Adrenal gland (tissue), 19 donors: ENCODE measurements around the gene SARM1. TPM values are rescaled to one million over a fixed set of nuclear protein-coding genes. Genes with fewer than 3 reads are reported as not detected.

Experiments
- DNase-seq, 7 donors: peaks; one replicate each; pipeline ENCODE4 v3.0.0-alpha.2; 2019 to 2020
- H3K27ac ChIP-seq, 5 donors: fragments of 200-600 bp; sonication (generic) in 4 of 5; 1 replicate in 3 of 5; 2 replicates in 2 of 5; pipeline versions ENCODE4 v1.5.1 to v1.8.0; 2016 to 2020; ENCODE audit warnings: mild to moderate bottlenecking in 1 of 5
- H3K27me3 ChIP-seq: fragments of 200-600 bp; 2 replicates; pipeline ENCODE4 v1.8.0; 2021
- H3K36me3 ChIP-seq, 2 donors: fragments of 200-600 bp; replicated peaks in 1 of 2; 1 replicate in 1 of 2; 2 replicates in 1 of 2; pipeline versions ENCODE4 v1.5.1 to v1.8.0; 2018 to 2022
- H3K4me1 ChIP-seq, 2 donors: fragments of 200-600 bp; replicated peaks in 1 of 2; 1 replicate in 1 of 2; 2 replicates in 1 of 2; pipeline versions ENCODE4 v1.5.1 to v1.8.0; 2018 to 2021
- H3K4me3 ChIP-seq, 4 donors: fragments of 200-600 bp; sonication (generic) in 3 of 4; one replicate each; pipeline ENCODE4 v1.5.1; 2016 to 2018
- H3K9me3 ChIP-seq, 3 donors: fragments of 200-600 bp; sonication (generic) in 1 of 3; replicated peaks in 1 of 3; 1 replicate in 2 of 3; 2 replicates in 1 of 3; pipeline versions ENCODE4 v1.5.1 to v1.8.0; 2016 to 2021
- POLR2A ChIP-seq, 2 donors: fragments of 450-650 bp; IDR thresholded peaks; one replicate each; pipeline ENCODE4 v1.6.1; 2017; ENCODE audit warnings: antibody characterized with exemption in 2 of 2, mild to moderate bottlenecking in 2 of 2, moderate library complexity in 1 of 2
- WGBS, 4 donors: extraction: QIAGEN DNeasy Blood & Tissue Kit in 2 of 4; methylation state at CpG; one replicate each; pipeline versions ENCODE4 v1.1.5 to v1.1.7; 2013 to 2017; 5-methylcytosine and 5-hydroxymethylcytosine counted together
- intact Hi-C, 2 donors: fragments of 100-400 bp; cut with DNase I; formaldehyde crosslinking; loops; one replicate each; pipeline versions ENCODE4 v1.14.1 to v1.15.0; 2022 to 2023
- long read RNA-seq, 10 donors: library from polyadenylated mRNA in 3 of 10; unstranded in 2 of 10; stranded (forward) in 1 of 10; transcript quantifications; one replicate each; pipeline ENCODE4 v2.0.0 and lab custom pipeline, GENCODE V29; 2021 to 2026
- polyA plus RNA-seq, 3 donors: library from polyadenylated mRNA; stranded (reverse); fragments of 200-250 nt in 2 of 3; fragments of 350-450 nt in 1 of 3; fragmentation: Illumina TruSeq in 1 of 3; extraction: RNeasy Lipid Tissue Mini Kit (QIAGEN cat#74804) in 1 of 3; gene quantifications; one replicate each; pipeline ENCODE4 v1.2.3, GENCODE V29; 2013 to 2014
- total RNA-seq, 9 donors: library from RNA; depleted of rRNA in 4 of 9; stranded (reverse); fragments of >200 nt in 4 of 9; fragments of 120-200 nt in 1 of 9; fragmentation: NEBNext Ultra II Directional in 1 of 9; extraction: Animal tissue kit (Norgen Biotek cat#: 25700) in 1 of 9; gene quantifications; one replicate each; pipeline versions ENCODE4 v1.1.0 to v1.2.4, GENCODE V29; 2013 to 2023
- TF ChIP-seq, protein P1 (sequence below), 6 experiments: fragments of 450-650 bp in 4 of 6; fragments of 200-600 bp in 2 of 6; sonication (generic) in 1 of 6; IDR thresholded peaks; 1 replicate in 5 of 6; 2 replicates in 1 of 6; pipeline versions ENCODE4 v1.5.1 to v1.8.0; 2016 to 2021; ENCODE audit warnings: antibody characterized with exemption in 6 of 6, mild to moderate bottlenecking in 2 of 6, moderate library complexity in 1 of 6
- donor health status: healthy with polysubstance abuse.
- donor health status: Bipolar disorder and iron deficiency.
- donor health status: DM: yes; HTN: yes; CAD: no.
- donor health status: DM: no; HTN: no; CAD: no.
- donor health status: DM: no; HTN: no; CAD: no.
- donor health status: DM: yes; HTN: yes; CAD: no.

The SARM1 gene
- total RNA-seq (10 to 100 TPM in 8 of 9 donors, 1 to 10 TPM in 1; 5.8 to 40.0 (median 24.9) TPM), polyA plus RNA-seq (10 to 100 TPM; 10.8 to 22.6 (median 16.0) TPM)
- long read RNA-seq, donor 1, full-length matches to known transcripts, result 2 of 2 reads
- long read RNA-seq, donor 1, partial matches to known transcripts, result 0 of 2 reads
- long read RNA-seq, donor 1, other reads (novel, unspliced or antisense), result 0 of 2 reads
- long read RNA-seq, donor 2, full-length matches to known transcripts, result 5 of 5 reads
- long read RNA-seq, donor 2, partial matches to known transcripts, result 0 of 5 reads
- long read RNA-seq, donor 2, other reads (novel, unspliced or antisense), result 0 of 5 reads
- long read RNA-seq, donor 3, result 0 reads
- long read RNA-seq, donor 4, partial matches to known transcripts, result 0 of 1 reads
- long read RNA-seq, donor 4, other reads (novel, unspliced or antisense), result 1 of 1 reads
- long read RNA-seq, donor 5, full-length matches to known transcripts, result 38 of 55 reads
- long read RNA-seq, donor 5, partial matches to known transcripts, result 5 of 55 reads
- long read RNA-seq, donor 5, other reads (novel, unspliced or antisense), result 12 of 55 reads
- long read RNA-seq, donor 6, partial matches to known transcripts, result 1 of 4 reads
- long read RNA-seq, donor 6, other reads (novel, unspliced or antisense), result 3 of 4 reads
- long read RNA-seq, donor 7, result 0 reads
- long read RNA-seq, donor 8, full-length matches to known transcripts, result 4 of 4 reads
- long read RNA-seq, donor 8, partial matches to known transcripts, result 0 of 4 reads
- long read RNA-seq, donor 8, other reads (novel, unspliced or antisense), result 0 of 4 reads
- long read RNA-seq, donor 9, full-length matches to known transcripts, result 1 of 1 reads
- long read RNA-seq, donor 9, partial matches to known transcripts, result 0 of 1 reads
- long read RNA-seq, donor 9, other reads (novel, unspliced or antisense), result 0 of 1 reads
- long read RNA-seq, donor 10, full-length matches to known transcripts, result 1 of 1 reads
- long read RNA-seq, donor 10, partial matches to known transcripts, result 0 of 1 reads
- long read RNA-seq, donor 10, other reads (novel, unspliced or antisense), result 0 of 1 reads

DNA sequence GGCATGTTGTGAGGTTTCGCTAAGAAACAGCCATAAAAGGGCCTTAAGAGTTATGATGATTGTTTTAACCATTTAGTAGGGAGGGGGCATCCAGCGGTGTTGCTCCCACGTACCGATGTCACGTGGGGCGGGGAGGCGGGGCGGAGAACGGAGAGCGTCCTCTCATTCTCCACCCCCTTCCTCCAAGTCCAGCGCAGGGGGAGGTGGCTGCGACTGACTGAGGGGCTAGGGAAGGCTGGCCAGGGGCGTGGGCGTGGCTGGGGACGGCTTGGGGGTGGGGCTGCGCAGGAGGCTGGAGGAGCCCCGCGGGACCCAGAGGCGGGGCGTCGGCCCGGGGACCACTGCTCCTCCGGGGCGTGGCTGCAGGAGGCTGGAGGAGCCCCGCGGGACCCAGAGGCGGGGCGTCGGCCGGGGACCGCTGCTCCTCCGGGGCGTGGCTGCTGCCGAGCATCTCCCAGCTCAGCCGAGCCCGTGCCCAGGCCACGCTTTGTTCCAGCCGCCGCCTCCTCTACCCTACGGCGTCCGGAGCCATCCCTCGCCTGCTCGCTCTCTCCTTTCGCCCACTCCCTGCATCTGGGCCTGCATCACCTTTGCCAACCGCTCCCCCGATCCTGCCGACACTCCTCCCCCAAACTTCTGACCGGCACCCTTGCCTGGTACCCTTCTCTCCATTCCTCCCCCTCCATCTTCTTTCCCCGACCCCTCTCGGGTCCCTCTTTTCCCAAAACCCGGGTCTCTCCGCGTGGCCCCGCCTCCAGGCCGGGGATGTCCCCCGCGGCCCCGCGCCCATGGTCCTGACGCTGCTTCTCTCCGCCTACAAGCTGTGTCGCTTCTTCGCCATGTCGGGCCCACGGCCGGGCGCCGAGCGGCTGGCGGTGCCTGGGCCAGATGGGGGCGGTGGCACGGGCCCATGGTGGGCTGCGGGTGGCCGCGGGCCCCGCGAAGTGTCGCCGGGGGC lies at the start of gene SARM1:
SARM1 (plus strand) TSS at position 450 of the 958 bp plus-strand sequence; CDS start at position 789, 339 bp downstream.
- intact Hi-C loops, result no loop called here
- H3K9me3 ChIP-seq, result no peaks in the 10 kb centered on the region
- H3K27me3 ChIP-seq, result no peaks in the 10 kb centered on the region
- H3K36me3 ChIP-seq, result no peaks in the 10 kb centered on the region
- peak within 1 kb of the TSS; percentile 63 to 93 (median 79) for H3K27ac ChIP-seq
- H3K4me1 ChIP-seq, result peaks cover 33 to 34% of the 10 kb centered on the region in 2 donors
- TF ChIP-seq, protein P1, sequence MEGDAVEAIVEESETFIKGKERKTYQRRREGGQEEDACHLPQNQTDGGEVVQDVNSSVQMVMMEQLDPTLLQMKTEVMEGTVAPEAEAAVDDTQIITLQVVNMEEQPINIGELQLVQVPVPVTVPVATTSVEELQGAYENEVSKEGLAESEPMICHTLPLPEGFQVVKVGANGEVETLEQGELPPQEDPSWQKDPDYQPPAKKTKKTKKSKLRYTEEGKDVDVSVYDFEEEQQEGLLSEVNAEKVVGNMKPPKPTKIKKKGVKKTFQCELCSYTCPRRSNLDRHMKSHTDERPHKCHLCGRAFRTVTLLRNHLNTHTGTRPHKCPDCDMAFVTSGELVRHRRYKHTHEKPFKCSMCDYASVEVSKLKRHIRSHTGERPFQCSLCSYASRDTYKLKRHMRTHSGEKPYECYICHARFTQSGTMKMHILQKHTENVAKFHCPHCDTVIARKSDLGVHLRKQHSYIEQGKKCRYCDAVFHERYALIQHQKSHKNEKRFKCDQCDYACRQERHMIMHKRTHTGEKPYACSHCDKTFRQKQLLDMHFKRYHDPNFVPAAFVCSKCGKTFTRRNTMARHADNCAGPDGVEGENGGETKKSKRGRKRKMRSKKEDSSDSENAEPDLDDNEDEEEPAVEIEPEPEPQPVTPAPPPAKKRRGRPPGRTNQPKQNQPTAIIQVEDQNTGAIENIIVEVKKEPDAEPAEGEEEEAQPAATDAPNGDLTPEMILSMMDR (IDR thresholded peaks at IDR 0.05), result no peak
- TF ChIP-seq POLR2A (IDR thresholded peaks at IDR 0.05), result peak in 1 of 2 donors; percentile 35
- DNase-seq, result peak; percentile 89 to 97 (median 95)
- 0% methylated on average over 43 to 80 of the region's 80 CpGs for WGBS, 4 donors
- peak within 1 kb of the TSS in 2 of 4 donors; percentile 12 to 76 for H3K4me3 ChIP-seq

DNA sequence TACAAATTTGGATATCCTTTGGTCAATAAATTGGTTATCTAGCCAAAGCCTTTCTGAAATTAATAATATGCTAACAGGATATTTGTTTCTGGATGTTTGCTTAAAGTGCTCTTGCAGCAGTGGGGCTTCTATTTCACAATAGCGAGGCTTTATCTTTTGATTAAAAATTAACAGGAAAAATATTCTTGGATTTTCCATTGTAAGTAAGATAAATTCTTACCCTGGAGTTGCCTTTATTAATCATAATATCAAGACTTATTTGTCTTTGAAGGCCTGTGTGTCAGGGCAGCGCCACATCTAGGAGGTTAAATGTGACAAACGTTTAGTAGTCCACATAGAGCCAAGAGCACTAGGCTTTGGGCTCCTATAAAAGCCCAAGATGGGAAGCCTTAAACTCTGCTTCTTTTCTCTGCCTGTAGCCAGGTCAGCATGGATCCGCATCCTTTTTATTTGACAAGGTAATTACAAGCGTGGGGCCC lies 47.2 kb upstream of the SARM1 start:
- Histone ChIP-seq H3K9me3 (no peaks in the 10 kb centered on the region), H3K4me3 (no peak overlapping the region), H3K36me3 (peaks cover 0 to 24% of the 10 kb centered on the region in 2 donors), H3K27ac (no peak overlapping the region), H3K4me1 (peaks cover 0 to 18% of the 10 kb centered on the region in 2 donors), H3K27me3 (no peaks in the 10 kb centered on the region)
- DNase-seq, result no peak
- 76 to 83% (median 78%) methylated on average over 5 of the region's 5 CpGs for WGBS, 4 donors
- no peak for TF ChIP-seq POLR2A (IDR thresholded peaks at IDR 0.05)
- TF ChIP-seq, protein P1 (IDR thresholded peaks at IDR 0.05), result no peak
- intact Hi-C loops, result no loop called here

DNA sequence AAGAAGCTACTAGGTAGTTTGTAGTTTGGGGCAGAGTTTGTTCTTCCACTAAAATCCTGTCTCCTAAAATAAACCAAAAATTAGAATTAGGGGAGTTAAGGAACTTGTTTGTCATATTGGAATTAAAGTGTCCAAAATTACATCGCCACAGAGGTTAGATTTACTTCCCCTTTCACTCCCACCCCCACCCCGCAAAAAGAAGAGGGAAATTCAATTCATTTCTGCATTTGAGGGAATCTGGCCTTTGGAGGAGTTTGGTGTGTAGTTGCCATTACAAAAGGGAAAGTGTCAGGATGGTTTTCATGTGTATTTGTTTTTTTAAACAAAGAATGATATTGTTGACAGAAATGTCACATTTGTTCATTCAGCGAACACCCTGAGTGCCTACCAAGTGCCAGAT lies 46.7 kb upstream of the SARM1 start:
- Histone ChIP-seq H3K4me3 (no peak overlapping the region), H3K27me3 (no peaks in the 10 kb centered on the region), H3K9me3 (no peaks in the 10 kb centered on the region), H3K36me3 (peaks cover 0 to 27% of the 10 kb centered on the region in 2 donors), H3K27ac (no peak overlapping the region), H3K4me1 (peaks cover 0 to 15% of the 10 kb centered on the region in 2 donors)
- 75 to 91% (median 87%) methylated on average over 3 of the region's 3 CpGs for whole genome bisulfite sequencing, 4 donors
- no peak for DNase-seq
- TF ChIP-seq, protein P1 (IDR thresholded peaks at IDR 0.05), result no peak
- TF ChIP-seq POLR2A (IDR thresholded peaks at IDR 0.05), result no peak
- intact Hi-C loops, result no loop called here
